HEK293 (cell line): ENCODE measurements around the gene C4orf54.

Source experiments
- CTCF ChIA-PET: fragments of 350-600 bp; formaldehyde crosslinking; extraction: SDS; loops from one replicate; lab custom pipeline; 2021; ENCODE audit warnings: antibody characterized with exemption; lab: Yijun Ruan, JAX
- POLR2A ChIA-PET: fragments of 300-600 bp; formaldehyde crosslinking; extraction: SDS; loops from one replicate; lab custom pipeline; 2020; ENCODE audit warnings: antibody characterized with exemption, inconsistent platforms; lab: Yijun Ruan, JAX
- H3K27ac ChIP-seq: fragments of 200-500 bp; sonication (Bioruptor generic); 2 replicates; pipeline ENCODE4 v1.5.1; 2014; ENCODE audit warnings: low read depth, low read length, control low read depth, inconsistent platforms; ENCODE audit errors: extremely low read depth
- H3K36me3 ChIP-seq, 2 experiments: fragments of 200-500 bp in 1 of 2; sonication (Bioruptor generic) in 1 of 2; 1 replicate in 1 of 2; 2 replicates in 1 of 2; pipeline ENCODE4 v1.5.1; 2014 to 2017; ENCODE audit warnings: inconsistent platforms in 2 of 2, low read length in 2 of 2; ENCODE audit not compliant: control insufficient read depth in 2 of 2, insufficient read depth in 1 of 2
- H3K4me1 ChIP-seq: fragments of 200-500 bp; sonication (Bioruptor generic); 2 replicates; pipeline ENCODE4 v1.5.1; 2014; ENCODE audit warnings: mild to moderate bottlenecking, low read length, inconsistent platforms; ENCODE audit not compliant: control insufficient read depth, insufficient read depth
- H3K4me3 ChIP-seq: 2 replicates; pipeline ENCODE4 v1.5.1; 2011; ENCODE audit warnings: low read depth, mild to moderate bottlenecking, control low read depth, low read length, moderate library complexity
- H3K9me3 ChIP-seq: fragments of 200-500 bp; sonication (Bioruptor generic); 2 replicates; pipeline ENCODE4 v1.5.1; 2014; ENCODE audit warnings: low read depth, low read length, inconsistent platforms; ENCODE audit not compliant: control insufficient read depth, insufficient read depth
- CTCF ChIP-seq: fragments of 450-650 bp; formaldehyde crosslinking; IDR thresholded peaks from 2 replicates; pipeline ENCODE4 v1.5.1; 2016; ENCODE audit warnings: missing biosample characterization, missing genetic modification characterization
- ELK4 ChIP-seq: IDR thresholded peaks from 2 replicates; pipeline ENCODE4 v1.6.1; 2011; ENCODE audit warnings: mild to moderate bottlenecking, low read depth, low read length, borderline replicate concordance
- HOXD13 ChIP-seq: sonication (generic); formaldehyde crosslinking; IDR thresholded peaks from 2 replicates; pipeline ENCODE4 v1.8.0; 2022; ENCODE audit warnings: missing genetic modification reagents, borderline replicate concordance
- KLF1 ChIP-seq: fragments of 450-650 bp; formaldehyde crosslinking; IDR thresholded peaks from 2 replicates; pipeline ENCODE4 v1.5.1; 2016; ENCODE audit warnings: missing biosample characterization, missing genetic modification characterization
- TSHZ1 ChIP-seq: fragments of 450-650 bp; formaldehyde crosslinking; IDR thresholded peaks from 2 replicates; pipeline ENCODE4 v1.5.1; 2016; ENCODE audit warnings: missing biosample characterization, missing genetic modification characterization, borderline replicate concordance
- ZNF114 ChIP-seq: fragments of 450-650 bp; formaldehyde crosslinking; IDR thresholded peaks from 2 replicates; pipeline ENCODE4 v1.5.0; 2017; ENCODE audit warnings: missing biosample characterization, missing genetic modification characterization
- ZNF133 ChIP-seq: fragments of 450-650 bp; formaldehyde crosslinking; IDR thresholded peaks from 2 replicates; pipeline ENCODE4 v1.5.1; 2016; ENCODE audit warnings: missing biosample characterization, missing genetic modification characterization
- ZNF175 ChIP-seq: fragments of 450-650 bp; formaldehyde crosslinking; IDR thresholded peaks from 2 replicates; pipeline ENCODE4 v1.5.1; 2016; ENCODE audit warnings: missing biosample characterization, missing genetic modification characterization
- ZNF184 ChIP-seq: fragments of 450-650 bp; IDR thresholded peaks from 2 replicates; pipeline ENCODE4 v1.5.1; 2018; ENCODE audit warnings: missing biosample characterization, mild to moderate bottlenecking, missing genetic modification characterization
- ZNF2 ChIP-seq: fragments of 450-650 bp; formaldehyde crosslinking; IDR thresholded peaks from 2 replicates; pipeline ENCODE4 v1.5.1; 2016; ENCODE audit warnings: missing biosample characterization, missing genetic modification characterization
- ZNF302 ChIP-seq: fragments of 450-650 bp; formaldehyde crosslinking; IDR thresholded peaks from 2 replicates; pipeline ENCODE4 v1.5.1; 2016; ENCODE audit warnings: missing biosample characterization, missing genetic modification characterization, low read depth
- ZNF354C ChIP-seq: fragments of 450-650 bp; formaldehyde crosslinking; IDR thresholded peaks from 2 replicates; pipeline ENCODE4 v1.5.1; 2016; ENCODE audit warnings: missing biosample characterization, missing genetic modification characterization, low read depth, borderline replicate concordance
- ZNF555 ChIP-seq: fragments of 450-650 bp; formaldehyde crosslinking; conservative IDR thresholded peaks from 2 replicates; pipeline ENCODE4 v1.5.1; 2017; ENCODE audit warnings: missing biosample characterization, mild to moderate bottlenecking, missing genetic modification characterization, inconsistent platforms
- ZNF639 ChIP-seq: fragments of 450-650 bp; formaldehyde crosslinking; IDR thresholded peaks from 2 replicates; pipeline ENCODE4 v1.5.1; 2016; ENCODE audit warnings: missing biosample characterization, missing genetic modification characterization
- ZNF747 ChIP-seq: fragments of 450-650 bp; formaldehyde crosslinking; IDR thresholded peaks from 2 replicates; pipeline ENCODE4 v1.5.1; 2016; ENCODE audit warnings: missing biosample characterization, missing genetic modification characterization
- ZNF768 ChIP-seq: fragments of 450-650 bp; formaldehyde crosslinking; IDR thresholded peaks from 2 replicates; pipeline ENCODE4 v1.5.1; 2018; ENCODE audit warnings: missing biosample characterization, mild to moderate bottlenecking, missing genetic modification characterization
- TF ChIP-seq, protein P1 (sequence below): fragments of 450-650 bp; formaldehyde crosslinking; IDR thresholded peaks from 2 replicates; pipeline ENCODE4 v1.5.1; 2017; ENCODE audit warnings: missing biosample characterization, missing genetic modification characterization

C4orf54 gene

DNA sequence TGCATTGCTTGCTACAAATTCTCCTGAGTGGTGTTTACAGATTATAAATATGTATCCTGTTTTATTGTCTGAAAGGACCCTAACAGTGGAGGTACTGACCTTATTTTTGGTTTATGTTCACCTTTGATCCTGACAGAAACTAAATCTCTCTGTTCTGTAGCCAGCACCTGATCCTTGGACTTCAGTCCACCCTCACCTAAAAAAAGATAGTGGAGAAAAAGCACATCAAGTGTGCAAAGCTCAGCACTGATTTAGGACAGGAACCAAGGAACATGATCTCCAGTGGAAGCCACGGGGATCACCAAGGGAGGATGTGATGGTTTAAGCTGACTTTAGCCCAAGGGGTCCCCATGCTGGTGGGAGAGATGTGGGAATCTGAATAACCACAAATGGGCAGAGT lies 22.3 kb upstream of the C4orf54 start:
- no peaks in the 10 kb centered on the region for H3K9me3 ChIP-seq
- H3K27ac ChIP-seq, result no peak overlapping the region
- no peaks in the 10 kb centered on the region for H3K4me1 ChIP-seq
- POLR2A ChIA-PET, result no interaction called here
- H3K4me3 ChIP-seq, result no peak overlapping the region
- CTCF ChIA-PET, result interaction anchor here (0.5 kb wide), 1 partner anchor 61 kb away, joined by 3 read pairs; no protein-coding TSS in a partner anchor
- TF ChIP-seq ZNF555 (tag by site-specific recombination) (no peak), ZNF302 (tag by site-specific recombination) (no peak), ZNF2 (tag by site-specific recombination) (no peak), ZNF747 (tag by site-specific recombination) (no peak), CTCF (tag by site-specific recombination) (no peak), ZNF114 (no peak), ZNF184 (tag by site-specific recombination) (no peak), ZNF639 (tag by site-specific recombination) (no peak), TSHZ1 (tag by site-specific recombination) (no peak), ELK4 (no peak), KLF1 (no peak), ZNF768 (tag by site-specific recombination) (no peak), ZNF354C (tag by site-specific recombination) (no peak), HOXD13 (CRISPR knock-in tag) (no peak), ZNF175 (tag by site-specific recombination) (no peak), ZNF133 (no peak)
- TF ChIP-seq, protein P1, sequence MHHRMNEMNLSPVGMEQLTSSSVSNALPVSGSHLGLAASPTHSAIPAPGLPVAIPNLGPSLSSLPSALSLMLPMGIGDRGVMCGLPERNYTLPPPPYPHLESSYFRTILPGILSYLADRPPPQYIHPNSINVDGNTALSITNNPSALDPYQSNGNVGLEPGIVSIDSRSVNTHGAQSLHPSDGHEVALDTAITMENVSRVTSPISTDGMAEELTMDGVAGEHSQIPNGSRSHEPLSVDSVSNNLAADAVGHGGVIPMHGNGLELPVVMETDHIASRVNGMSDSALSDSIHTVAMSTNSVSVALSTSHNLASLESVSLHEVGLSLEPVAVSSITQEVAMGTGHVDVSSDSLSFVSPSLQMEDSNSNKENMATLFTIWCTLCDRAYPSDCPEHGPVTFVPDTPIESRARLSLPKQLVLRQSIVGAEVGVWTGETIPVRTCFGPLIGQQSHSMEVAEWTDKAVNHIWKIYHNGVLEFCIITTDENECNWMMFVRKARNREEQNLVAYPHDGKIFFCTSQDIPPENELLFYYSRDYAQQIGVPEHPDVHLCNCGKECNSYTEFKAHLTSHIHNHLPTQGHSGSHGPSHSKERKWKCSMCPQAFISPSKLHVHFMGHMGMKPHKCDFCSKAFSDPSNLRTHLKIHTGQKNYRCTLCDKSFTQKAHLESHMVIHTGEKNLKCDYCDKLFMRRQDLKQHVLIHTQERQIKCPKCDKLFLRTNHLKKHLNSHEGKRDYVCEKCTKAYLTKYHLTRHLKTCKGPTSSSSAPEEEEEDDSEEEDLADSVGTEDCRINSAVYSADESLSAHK (tag by site-specific recombination), result no peak
- no peaks in the 10 kb centered on the region for H3K36me3 ChIP-seq
